IPS-18c (cell line): Measurements from ENCODE around the gene ELP1.
"Not testable (repeated sequence)": the region's sequence is repeated elsewhere in the genome, so short reads cannot be mapped to it uniquely, and the experiment has no call there.

ENCODE experiments used
- H3K4me3 ChIP-seq: 2 replicates; pipeline ENCODE4 v1.7.0; 2013; ENCODE audit warnings: low read depth, mild to moderate bottlenecking, low read length, moderate library complexity; ENCODE audit not compliant: insufficient read depth
- H3K9me3 ChIP-seq: one replicate; pipeline ENCODE4 v1.6.1; 2013; ENCODE audit warnings: mild to moderate bottlenecking, low read length, moderate library complexity; ENCODE audit not compliant: control insufficient read depth, insufficient read depth

ELP1 gene

GRCh38 chr9:108939975-108940374 lies 6.1 kb upstream of the ELP1 start:
- H3K9me3 ChIP-seq: no peaks in the 10 kb centered on the region
- no peak overlapping the region for H3K4me3 ChIP-seq

GRCh38 chr9:108937561-108938305 lies 3.8 kb upstream of the ELP1 start:
- no peaks in the 10 kb centered on the region for H3K9me3 ChIP-seq
- no peak overlapping the region for H3K4me3 ChIP-seq

- H3K9me3 ChIP-seq: no peaks in the 10 kb centered on the region
- peak within 1 kb of the TSS; percentile 100 for H3K4me3 ChIP-seq
Measured at GRCh38 chr9:108934323-108934893, 484 bp upstream of the ELP1 start, which contains the start of gene ABITRAM. Gene ABITRAM (plus strand): TSS chr9:108934400. CDS start chr9:108934487, 87 bp downstream.

- Histone ChIP-seq H3K4me3 (peak overlapping the region; percentile 100), H3K9me3 (no peaks in the 10 kb centered on the region)
Measured at GRCh38 chr9:108933231-108933717, 650 bp downstream of the ELP1 start.

GRCh38 chr9:108928386-108928785 lies 5.5 kb downstream of the ELP1 start:
- H3K9me3 ChIP-seq: no peaks in the 10 kb centered on the region
- H3K4me3 ChIP-seq: no peak overlapping the region

GRCh38 chr9:108924466-108924865 lies 9.5 kb downstream of the ELP1 start:
- Histone ChIP-seq H3K9me3 (no peaks in the 10 kb centered on the region), H3K4me3 (no peak overlapping the region)

- Histone ChIP-seq H3K9me3 (no peaks in the 10 kb centered on the region), H3K4me3 (no peak overlapping the region)
Measured at GRCh38 chr9:108921200-108921599, 12.7 kb downstream of the ELP1 start.

- H3K9me3 ChIP-seq, H3K4me3 ChIP-seq: not testable (repeated sequence)
Measured at GRCh38 chr9:108920401-108920800, 13.5 kb downstream of the ELP1 start.

GRCh38 chr9:108919517-108919916 lies 14.4 kb downstream of the ELP1 start:
- H3K9me3 ChIP-seq: no peaks in the 10 kb centered on the region
- no peak overlapping the region for H3K4me3 ChIP-seq

- Histone ChIP-seq H3K4me3 (no peak overlapping the region), H3K9me3 (no peaks in the 10 kb centered on the region)
Measured at GRCh38 chr9:108913391-108913790, 20.5 kb downstream of the ELP1 start.

GRCh38 chr9:108911820-108912219 lies 22.1 kb downstream of the ELP1 start:
- Histone ChIP-seq H3K9me3 (no peaks in the 10 kb centered on the region), H3K4me3 (no peak overlapping the region)

GRCh38 chr9:108910914-108911313 lies 23.0 kb downstream of the ELP1 start:
- no peak overlapping the region for H3K4me3 ChIP-seq
- H3K9me3 ChIP-seq: no peaks in the 10 kb centered on the region

- Histone ChIP-seq H3K9me3 (no peaks in the 10 kb centered on the region), H3K4me3 (no peak overlapping the region)
Measured at GRCh38 chr9:108910402-108910801, 23.5 kb downstream of the ELP1 start.

GRCh38 chr9:108905494-108905893 lies 28.4 kb downstream of the ELP1 start:
- Histone ChIP-seq H3K9me3 (no peaks in the 10 kb centered on the region), H3K4me3 (no peak overlapping the region)

- no peak overlapping the region for H3K4me3 ChIP-seq
- no peaks in the 10 kb centered on the region for H3K9me3 ChIP-seq
Measured at GRCh38 chr9:108904161-108904560, 29.8 kb downstream of the ELP1 start.

GRCh38 chr9:108903420-108904103 lies 30.4 kb downstream of the ELP1 start:
- no peaks in the 10 kb centered on the region for H3K9me3 ChIP-seq
- H3K4me3 ChIP-seq: no peak overlapping the region

GRCh38 chr9:108900176-108900575 lies 33.7 kb downstream of the ELP1 start:
- H3K9me3 ChIP-seq: no peaks in the 10 kb centered on the region

More at GRCh38 chr9:108900176-108900575, 33.7 kb downstream of the ELP1 start:
- no peak overlapping the region for H3K4me3 ChIP-seq
